Measurements from ENCODE around the gene MIER2. TPM values are rescaled to one million over a fixed set of nuclear protein-coding genes. Genes with fewer than 3 reads are reported as not detected.
"Not testable (repeated sequence)": the region's sequence is repeated elsewhere in the genome, so short reads cannot be mapped to it uniquely, and the experiment has no call there.

The MIER2 gene
- total RNA-seq, 1 donor from 2014 or later, result 50.5 TPM

DNA sequence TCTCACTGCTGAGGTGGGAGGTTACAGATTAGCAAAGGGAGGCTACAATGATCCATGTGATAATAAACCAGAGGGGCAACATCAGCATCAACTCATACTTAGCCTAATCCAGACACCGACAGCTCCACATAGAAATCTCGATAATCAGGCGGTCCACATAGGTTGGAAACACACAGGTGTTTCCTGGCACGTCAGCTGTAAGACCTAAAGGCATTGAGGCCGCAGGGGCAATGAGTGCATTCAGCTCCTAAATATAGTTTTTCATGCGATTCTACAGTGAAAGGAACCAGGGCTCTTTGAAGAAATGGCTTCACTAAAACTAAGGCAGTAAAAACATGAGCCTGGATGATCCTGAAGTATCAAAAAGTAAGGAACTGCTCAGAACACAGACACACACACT lies 72.7 kb downstream of the MIER2 start:
- peaks cover 68% of the 10 kb centered on the region for H3K27me3 Mint-ChIP-seq (ENCODE audit: low read depth)
- TF ChIP-seq, protein P1, sequence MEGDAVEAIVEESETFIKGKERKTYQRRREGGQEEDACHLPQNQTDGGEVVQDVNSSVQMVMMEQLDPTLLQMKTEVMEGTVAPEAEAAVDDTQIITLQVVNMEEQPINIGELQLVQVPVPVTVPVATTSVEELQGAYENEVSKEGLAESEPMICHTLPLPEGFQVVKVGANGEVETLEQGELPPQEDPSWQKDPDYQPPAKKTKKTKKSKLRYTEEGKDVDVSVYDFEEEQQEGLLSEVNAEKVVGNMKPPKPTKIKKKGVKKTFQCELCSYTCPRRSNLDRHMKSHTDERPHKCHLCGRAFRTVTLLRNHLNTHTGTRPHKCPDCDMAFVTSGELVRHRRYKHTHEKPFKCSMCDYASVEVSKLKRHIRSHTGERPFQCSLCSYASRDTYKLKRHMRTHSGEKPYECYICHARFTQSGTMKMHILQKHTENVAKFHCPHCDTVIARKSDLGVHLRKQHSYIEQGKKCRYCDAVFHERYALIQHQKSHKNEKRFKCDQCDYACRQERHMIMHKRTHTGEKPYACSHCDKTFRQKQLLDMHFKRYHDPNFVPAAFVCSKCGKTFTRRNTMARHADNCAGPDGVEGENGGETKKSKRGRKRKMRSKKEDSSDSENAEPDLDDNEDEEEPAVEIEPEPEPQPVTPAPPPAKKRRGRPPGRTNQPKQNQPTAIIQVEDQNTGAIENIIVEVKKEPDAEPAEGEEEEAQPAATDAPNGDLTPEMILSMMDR (IDR thresholded peaks at IDR 0.05; ENCODE audit: unreplicated experiment), result no peak
- no peak overlapping the region for H3K27ac Mint-ChIP-seq
- no peak overlapping the region for H3K4me3 Mint-ChIP-seq
- no peaks in the 10 kb centered on the region for H3K36me3 Mint-ChIP-seq
- H3K4me1 Mint-ChIP-seq, result peaks cover 2% of the 10 kb centered on the region
- H3K9me3 Mint-ChIP-seq, result no peaks in the 10 kb centered on the region
- DNase-seq (ENCODE audit: low spot score in 2 of 2, unreplicated experiment in 2 of 2), result no peak

DNA sequence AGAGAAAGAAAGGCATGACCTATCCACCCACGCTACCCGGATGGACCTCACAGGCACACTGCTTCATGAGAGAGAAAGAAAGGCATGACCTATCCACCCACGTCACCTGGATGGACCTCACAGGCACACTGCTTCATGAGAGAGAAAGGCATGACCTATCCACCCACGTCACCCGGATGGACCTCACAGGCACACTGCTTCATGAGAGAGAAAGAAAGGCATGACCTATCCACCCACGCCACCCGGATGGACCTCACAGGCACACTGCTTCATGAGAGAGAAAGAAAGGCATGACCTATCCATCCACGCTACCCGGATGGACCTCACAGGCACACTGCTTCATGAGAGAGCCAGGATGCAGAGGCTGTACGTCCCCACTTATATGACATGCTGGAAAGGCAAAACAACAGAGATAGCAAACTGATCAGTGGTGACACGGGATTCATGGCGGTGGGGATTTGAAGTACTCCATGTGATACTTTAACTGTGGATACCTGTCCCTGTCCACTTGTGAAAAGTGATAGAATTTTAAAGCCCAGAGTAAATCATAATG lies 73.8 kb downstream of the MIER2 start:
- H3K27ac Mint-ChIP-seq; H3K9me3 Mint-ChIP-seq; H3K4me1 Mint-ChIP-seq; DNase-seq (ENCODE audit: low spot score in 2 of 2, unreplicated experiment in 2 of 2); H3K4me3 Mint-ChIP-seq; H3K36me3 Mint-ChIP-seq: not testable (repeated sequence)
- peaks cover 71% of the 10 kb centered on the region for H3K27me3 Mint-ChIP-seq (ENCODE audit: low read depth)

DNA sequence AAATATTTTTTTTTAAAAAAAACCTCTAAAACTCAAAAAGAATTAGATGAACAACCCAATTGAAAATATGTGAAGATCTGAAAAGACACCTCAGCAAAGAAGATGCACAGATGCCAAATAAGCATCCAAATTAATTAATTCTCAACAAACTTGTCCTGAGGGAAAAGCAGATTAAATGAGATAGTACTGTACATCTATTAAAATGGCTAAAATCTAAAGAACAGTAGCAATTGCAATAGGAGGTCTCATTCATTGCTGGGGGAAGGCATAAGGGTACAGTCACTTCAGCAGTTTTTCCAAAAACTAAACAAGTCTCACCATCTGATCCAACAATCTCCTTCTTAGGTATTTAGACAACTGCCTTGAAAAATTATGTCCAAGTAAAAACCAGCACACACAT lies 75.4 kb downstream of the MIER2 start:
- no peaks in the 10 kb centered on the region for H3K36me3 Mint-ChIP-seq
- H3K9me3 Mint-ChIP-seq, result no peaks in the 10 kb centered on the region
- DNase-seq (ENCODE audit: low spot score in 2 of 2, unreplicated experiment in 2 of 2), result no peak
- peaks cover 73% of the 10 kb centered on the region for H3K27me3 Mint-ChIP-seq (ENCODE audit: low read depth)
- TF ChIP-seq, protein P1 (IDR thresholded peaks at IDR 0.05; ENCODE audit: unreplicated experiment), result no peak
- H3K27ac Mint-ChIP-seq, result no peak overlapping the region
- H3K4me1 Mint-ChIP-seq, result peaks cover 6% of the 10 kb centered on the region
- no peak overlapping the region for H3K4me3 Mint-ChIP-seq

DNA sequence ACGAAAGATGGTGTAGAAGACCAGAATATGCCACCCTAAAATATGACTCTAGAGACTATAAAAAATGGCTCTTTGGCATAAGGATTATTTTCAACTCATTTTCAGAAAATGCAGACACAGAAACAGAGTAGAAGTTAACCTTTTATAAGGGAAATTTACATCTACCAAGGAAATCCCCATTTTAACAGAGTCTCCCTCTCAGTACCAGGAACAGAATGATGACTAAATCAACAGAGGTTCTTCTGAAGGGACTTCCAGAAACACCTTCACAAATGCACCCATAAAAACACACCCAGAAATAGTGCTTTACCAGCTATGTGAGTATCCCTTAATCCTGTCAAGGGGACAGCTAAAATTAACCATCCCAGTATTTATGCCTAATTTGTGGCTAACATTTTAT lies 82.5 kb downstream of the MIER2 start:
- H3K27me3 Mint-ChIP-seq (ENCODE audit: low read depth), result peaks cover 63% of the 10 kb centered on the region
- H3K36me3 Mint-ChIP-seq, result no peaks in the 10 kb centered on the region
- H3K4me3 Mint-ChIP-seq, result no peak overlapping the region
- TF ChIP-seq, protein P1 (IDR thresholded peaks at IDR 0.05; ENCODE audit: unreplicated experiment), result no peak
- H3K4me1 Mint-ChIP-seq, result peaks cover 4% of the 10 kb centered on the region
- no peaks in the 10 kb centered on the region for H3K9me3 Mint-ChIP-seq
- no peak for DNase-seq (ENCODE audit: low spot score in 2 of 2, unreplicated experiment in 2 of 2)
- no peak overlapping the region for H3K27ac Mint-ChIP-seq

DNA sequence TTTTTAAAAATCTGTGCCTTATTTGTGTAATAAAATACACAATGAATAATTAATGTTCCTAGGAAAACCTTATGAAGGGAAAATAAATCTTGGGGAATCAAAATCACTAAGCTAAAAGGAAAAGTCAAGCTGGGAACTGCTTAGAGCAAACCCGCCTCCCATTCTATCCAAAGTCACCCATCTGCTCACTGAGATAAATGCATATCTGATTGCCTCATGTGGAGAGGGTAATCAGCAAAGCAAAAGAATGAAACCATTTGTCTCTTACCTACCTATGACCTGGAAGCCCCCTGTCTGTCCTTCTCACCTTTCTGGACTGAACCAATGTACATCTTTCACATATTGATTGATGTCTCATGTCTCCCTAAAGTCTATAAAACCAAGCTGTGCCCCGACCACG lies 87.8 kb downstream of the MIER2 start:
- not testable (repeated sequence) for DNase-seq (ENCODE audit: low spot score in 2 of 2, unreplicated experiment in 2 of 2); H3K4me3 Mint-ChIP-seq; H3K27ac Mint-ChIP-seq; H3K9me3 Mint-ChIP-seq; H3K4me1 Mint-ChIP-seq; H3K36me3 Mint-ChIP-seq
- peaks cover 53% of the 10 kb centered on the region for H3K27me3 Mint-ChIP-seq (ENCODE audit: low read depth)

Other genes with a start within 250 kb of the MIER2 start
- not detected in 3 replicates for gene OR4F17, start 237.7 kb downstream of the MIER2 start, total RNA-seq
- 8.0 to 8.8 TPM (median 8.4 TPM) in 3 replicates for gene PLPP2, start 53.4 kb downstream of the MIER2 start, total RNA-seq
- gene C2CD4C, start 64.4 kb upstream of the MIER2 start, total RNA-seq, result 7.8 to 8.1 TPM (median 7.9 TPM) in 3 replicates
- gene SHC2, start 116.2 kb upstream of the MIER2 start, total RNA-seq, result 85.1 to 91.0 TPM (median 86.4 TPM) in 3 replicates
- 0.75 to 1.1 TPM (median 0.98 TPM) in 3 replicates for gene MADCAM1, start 151.7 kb upstream of the MIER2 start, total RNA-seq
- 30.8 to 32.4 TPM (median 32.3 TPM) in 3 replicates for gene TPGS1, start 162.7 kb upstream of the MIER2 start, total RNA-seq
- gene CDC34, start 187.0 kb upstream of the MIER2 start, total RNA-seq, result 98.1 to 106 TPM (median 99.5 TPM) in 3 replicates
- 0.25 to 0.40 TPM (median 0.29 TPM) in 3 replicates for gene GZMM, start 199.3 kb upstream of the MIER2 start, total RNA-seq
- gene BSG, start 227.8 kb upstream of the MIER2 start, total RNA-seq, result 414 to 431 TPM (median 414 TPM) in 3 replicates
- gene HCN2, start 245.1 kb upstream of the MIER2 start, total RNA-seq, result 1.1 to 1.6 TPM (median 1.5 TPM) in 3 replicates